HepG2 (cell line): ENCODE measurements around the gene TBC1D1. TPM values are rescaled to one million over a fixed set of nuclear protein-coding genes. Genes with fewer than 3 reads are reported as not detected.
A peak's percentile ranks its signal among the peaks of the same experiment; 100 is the strongest.

Experiments used
- U2AF2 ChIP-seq: fragments of 200-400 bp; formaldehyde crosslinking; IDR thresholded peaks from 2 replicates; pipeline ENCODE4 v1.6.1; 2017; ENCODE audit warnings: low read depth, mild to moderate bottlenecking, low read length
- ZNF34 ChIP-seq: sonication (generic); formaldehyde crosslinking; IDR thresholded peaks from 2 replicates; pipeline ENCODE4 v1.4.0; 2020; ENCODE audit warnings: mild to moderate bottlenecking, missing genetic modification reagents, borderline replicate concordance
- ZNF839 ChIP-seq: sonication (generic); formaldehyde crosslinking; IDR thresholded peaks from 2 replicates; pipeline ENCODE4 v1.4.0; 2020; ENCODE audit warnings: missing genetic modification reagents, mild to moderate bottlenecking, borderline replicate concordance
- polyA plus RNA-seq, 8 experiments: library from polyadenylated mRNA; depleted of rRNA in 3 of 8; stranded (reverse) in 7 of 8; unstranded in 1 of 8; fragments of >200 nt; fragmentation: Illumina TruSeq in 4 of 8; extraction: Trizol in 4 of 8; gene quantifications; 2 replicates each; pipeline versions ENCODE4 v1.2.1 to v1.2.3, GENCODE V29; 2011 to 2016; ENCODE audit warnings: low read depth in 4 of 8, missing spikeins in 1 of 8, mixed read lengths in 1 of 8; ENCODE audit not compliant: insufficient read depth in 1 of 8
- total RNA-seq, 5 experiments: library from RNA; depleted of rRNA; stranded (reverse); fragments of >200 nt; fragmentation: Illumina TruSeq; extraction: Trizol; gene quantifications; 2 replicates each; pipeline ENCODE4 v1.2.3, GENCODE V29; 2016; ENCODE audit warnings: low read depth in 1 of 5
- TF ChIP-seq, protein P1 (sequence below): sonication (generic); formaldehyde crosslinking; IDR thresholded peaks from 2 replicates; pipeline ENCODE4 v1.4.0; 2020; ENCODE audit warnings: missing genetic modification reagents
- TF ChIP-seq, protein P2 (sequence below): IDR thresholded peaks from 2 replicates; pipeline ENCODE4 v1.4.0; 2020; ENCODE audit warnings: mild to moderate bottlenecking, missing genetic modification reagents
- TF ChIP-seq, protein P3 (sequence below): sonication (generic); formaldehyde crosslinking; IDR thresholded peaks from 2 replicates; pipeline ENCODE4 v1.8.1; 2023; ENCODE audit warnings: mild to moderate bottlenecking, missing genetic modification reagents
- TF ChIP-seq, protein P4 (sequence below): sonication (generic); formaldehyde crosslinking; IDR thresholded peaks from 2 replicates; pipeline ENCODE4 v1.4.0; 2020; ENCODE audit warnings: missing genetic modification reagents, mild to moderate bottlenecking, borderline replicate concordance

Gene TBC1D1
- total and polyA plus RNA-seq, 2 of the 13 experiments (the other 11 are each of a cell fraction or from before 2014, with no cell fraction given) = 37.3 to 62.8 TPM

DNA sequence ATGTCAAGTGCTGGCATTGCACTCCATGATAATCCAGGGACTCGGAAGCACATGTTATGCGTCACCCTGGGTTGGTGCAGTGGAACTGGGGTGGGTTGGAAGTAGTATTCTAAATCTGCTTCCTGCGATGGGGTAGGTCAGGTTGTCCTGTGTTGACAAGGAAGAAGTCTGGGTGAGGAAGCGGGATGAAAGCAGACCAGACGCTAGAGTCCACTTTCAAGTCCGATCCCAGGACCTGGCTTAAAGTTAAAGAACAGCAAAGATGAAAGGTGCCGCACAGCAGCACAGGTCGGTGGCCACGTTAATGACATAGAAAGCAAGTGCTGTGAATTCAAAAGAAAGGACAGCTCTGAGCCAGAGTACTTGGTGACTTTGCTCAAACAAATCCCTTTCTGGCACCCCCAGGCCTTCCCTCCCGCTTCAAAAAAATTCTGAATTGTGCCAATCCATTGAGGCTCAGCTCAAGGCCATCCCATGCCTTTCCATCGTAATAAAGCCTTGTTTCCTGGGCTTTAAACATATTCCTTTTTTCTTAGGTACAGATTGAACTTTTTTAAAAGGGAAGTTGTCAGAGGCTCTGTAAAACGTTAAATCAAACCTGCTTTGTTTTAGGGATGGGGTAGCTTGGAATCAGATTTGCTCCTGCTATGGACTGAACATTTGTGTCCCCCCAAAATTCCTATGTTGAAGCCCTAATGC, 187.1 kb downstream of the TBC1D1 start (continued):
- TF ChIP-seq, protein P1, sequence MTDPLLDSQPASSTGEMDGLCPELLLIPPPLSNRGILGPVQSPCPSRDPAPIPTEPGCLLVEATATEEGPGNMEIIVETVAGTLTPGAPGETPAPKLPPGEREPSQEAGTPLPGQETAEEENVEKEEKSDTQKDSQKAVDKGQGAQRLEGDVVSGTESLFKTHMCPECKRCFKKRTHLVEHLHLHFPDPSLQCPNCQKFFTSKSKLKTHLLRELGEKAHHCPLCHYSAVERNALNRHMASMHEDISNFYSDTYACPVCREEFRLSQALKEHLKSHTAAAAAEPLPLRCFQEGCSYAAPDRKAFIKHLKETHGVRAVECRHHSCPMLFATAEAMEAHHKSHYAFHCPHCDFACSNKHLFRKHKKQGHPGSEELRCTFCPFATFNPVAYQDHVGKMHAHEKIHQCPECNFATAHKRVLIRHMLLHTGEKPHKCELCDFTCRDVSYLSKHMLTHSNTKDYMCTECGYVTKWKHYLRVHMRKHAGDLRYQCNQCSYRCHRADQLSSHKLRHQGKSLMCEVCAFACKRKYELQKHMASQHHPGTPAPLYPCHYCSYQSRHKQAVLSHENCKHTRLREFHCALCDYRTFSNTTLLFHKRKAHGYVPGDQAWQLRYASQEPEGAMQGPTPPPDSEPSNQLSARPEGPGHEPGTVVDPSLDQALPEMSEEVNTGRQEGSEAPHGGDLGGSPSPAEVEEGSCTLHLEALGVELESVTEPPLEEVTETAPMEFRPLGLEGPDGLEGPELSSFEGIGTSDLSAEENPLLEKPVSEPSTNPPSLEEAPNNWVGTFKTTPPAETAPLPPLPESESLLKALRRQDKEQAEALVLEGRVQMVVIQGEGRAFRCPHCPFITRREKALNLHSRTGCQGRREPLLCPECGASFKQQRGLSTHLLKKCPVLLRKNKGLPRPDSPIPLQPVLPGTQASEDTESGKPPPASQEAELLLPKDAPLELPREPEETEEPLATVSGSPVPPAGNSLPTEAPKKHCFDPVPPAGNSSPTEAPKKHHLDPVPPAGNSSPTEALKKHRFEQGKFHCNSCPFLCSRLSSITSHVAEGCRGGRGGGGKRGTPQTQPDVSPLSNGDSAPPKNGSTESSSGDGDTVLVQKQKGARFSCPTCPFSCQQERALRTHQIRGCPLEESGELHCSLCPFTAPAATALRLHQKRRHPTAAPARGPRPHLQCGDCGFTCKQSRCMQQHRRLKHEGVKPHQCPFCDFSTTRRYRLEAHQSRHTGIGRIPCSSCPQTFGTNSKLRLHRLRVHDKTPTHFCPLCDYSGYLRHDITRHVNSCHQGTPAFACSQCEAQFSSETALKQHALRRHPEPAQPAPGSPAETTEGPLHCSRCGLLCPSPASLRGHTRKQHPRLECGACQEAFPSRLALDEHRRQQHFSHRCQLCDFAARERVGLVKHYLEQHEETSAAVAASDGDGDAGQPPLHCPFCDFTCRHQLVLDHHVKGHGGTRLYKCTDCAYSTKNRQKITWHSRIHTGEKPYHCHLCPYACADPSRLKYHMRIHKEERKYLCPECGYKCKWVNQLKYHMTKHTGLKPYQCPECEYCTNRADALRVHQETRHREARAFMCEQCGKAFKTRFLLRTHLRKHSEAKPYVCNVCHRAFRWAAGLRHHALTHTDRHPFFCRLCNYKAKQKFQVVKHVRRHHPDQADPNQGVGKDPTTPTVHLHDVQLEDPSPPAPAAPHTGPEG (CRISPR knock-in tag) = no peak
- no peak for TF ChIP-seq ZNF839 (CRISPR knock-in tag)
- TF ChIP-seq, protein P2, sequence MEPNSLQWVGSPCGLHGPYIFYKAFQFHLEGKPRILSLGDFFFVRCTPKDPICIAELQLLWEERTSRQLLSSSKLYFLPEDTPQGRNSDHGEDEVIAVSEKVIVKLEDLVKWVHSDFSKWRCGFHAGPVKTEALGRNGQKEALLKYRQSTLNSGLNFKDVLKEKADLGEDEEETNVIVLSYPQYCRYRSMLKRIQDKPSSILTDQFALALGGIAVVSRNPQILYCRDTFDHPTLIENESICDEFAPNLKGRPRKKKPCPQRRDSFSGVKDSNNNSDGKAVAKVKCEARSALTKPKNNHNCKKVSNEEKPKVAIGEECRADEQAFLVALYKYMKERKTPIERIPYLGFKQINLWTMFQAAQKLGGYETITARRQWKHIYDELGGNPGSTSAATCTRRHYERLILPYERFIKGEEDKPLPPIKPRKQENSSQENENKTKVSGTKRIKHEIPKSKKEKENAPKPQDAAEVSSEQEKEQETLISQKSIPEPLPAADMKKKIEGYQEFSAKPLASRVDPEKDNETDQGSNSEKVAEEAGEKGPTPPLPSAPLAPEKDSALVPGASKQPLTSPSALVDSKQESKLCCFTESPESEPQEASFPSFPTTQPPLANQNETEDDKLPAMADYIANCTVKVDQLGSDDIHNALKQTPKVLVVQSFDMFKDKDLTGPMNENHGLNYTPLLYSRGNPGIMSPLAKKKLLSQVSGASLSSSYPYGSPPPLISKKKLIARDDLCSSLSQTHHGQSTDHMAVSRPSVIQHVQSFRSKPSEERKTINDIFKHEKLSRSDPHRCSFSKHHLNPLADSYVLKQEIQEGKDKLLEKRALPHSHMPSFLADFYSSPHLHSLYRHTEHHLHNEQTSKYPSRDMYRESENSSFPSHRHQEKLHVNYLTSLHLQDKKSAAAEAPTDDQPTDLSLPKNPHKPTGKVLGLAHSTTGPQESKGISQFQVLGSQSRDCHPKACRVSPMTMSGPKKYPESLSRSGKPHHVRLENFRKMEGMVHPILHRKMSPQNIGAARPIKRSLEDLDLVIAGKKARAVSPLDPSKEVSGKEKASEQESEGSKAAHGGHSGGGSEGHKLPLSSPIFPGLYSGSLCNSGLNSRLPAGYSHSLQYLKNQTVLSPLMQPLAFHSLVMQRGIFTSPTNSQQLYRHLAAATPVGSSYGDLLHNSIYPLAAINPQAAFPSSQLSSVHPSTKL = peak; percentile 91
- TF ChIP-seq, protein P3, sequence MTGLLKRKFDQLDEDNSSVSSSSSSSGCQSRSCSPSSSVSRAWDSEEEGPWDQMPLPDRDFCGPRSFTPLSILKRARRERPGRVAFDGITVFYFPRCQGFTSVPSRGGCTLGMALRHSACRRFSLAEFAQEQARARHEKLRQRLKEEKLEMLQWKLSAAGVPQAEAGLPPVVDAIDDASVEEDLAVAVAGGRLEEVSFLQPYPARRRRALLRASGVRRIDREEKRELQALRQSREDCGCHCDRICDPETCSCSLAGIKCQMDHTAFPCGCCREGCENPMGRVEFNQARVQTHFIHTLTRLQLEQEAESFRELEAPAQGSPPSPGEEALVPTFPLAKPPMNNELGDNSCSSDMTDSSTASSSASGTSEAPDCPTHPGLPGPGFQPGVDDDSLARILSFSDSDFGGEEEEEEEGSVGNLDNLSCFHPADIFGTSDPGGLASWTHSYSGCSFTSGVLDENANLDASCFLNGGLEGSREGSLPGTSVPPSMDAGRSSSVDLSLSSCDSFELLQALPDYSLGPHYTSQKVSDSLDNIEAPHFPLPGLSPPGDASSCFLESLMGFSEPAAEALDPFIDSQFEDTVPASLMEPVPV = no peak
- TF ChIP-seq ZNF34 (CRISPR knock-in tag) = no peak
- TF ChIP-seq U2AF2 = no peak
- TF ChIP-seq, protein P4, sequence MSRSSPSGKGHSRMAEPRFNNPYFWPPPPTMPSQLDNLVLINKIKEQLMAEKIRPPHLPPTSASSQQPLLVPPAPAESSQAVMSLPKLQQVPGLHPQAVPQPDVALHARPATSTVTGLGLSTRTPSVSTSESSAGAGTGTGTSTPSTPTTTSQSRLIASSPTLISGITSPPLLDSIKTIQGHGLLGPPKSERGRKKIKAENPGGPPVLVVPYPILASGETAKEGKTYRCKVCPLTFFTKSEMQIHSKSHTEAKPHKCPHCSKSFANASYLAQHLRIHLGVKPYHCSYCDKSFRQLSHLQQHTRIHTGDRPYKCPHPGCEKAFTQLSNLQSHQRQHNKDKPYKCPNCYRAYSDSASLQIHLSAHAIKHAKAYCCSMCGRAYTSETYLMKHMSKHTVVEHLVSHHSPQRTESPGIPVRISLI (CRISPR knock-in tag) = peak; percentile 67; the same call in 1 of the 2 replicates
